Lung (tissue), 12 donors: Measurements from ENCODE around the gene ANKS1B. TPM values are rescaled to one million over a fixed set of nuclear protein-coding genes. Genes with fewer than 3 reads are reported as not detected.

Experiments
- ATAC-seq: fragments of 200-7000 bp; cut with Tn5 transposase; one replicate; pipeline ENCODE4 v1.9.1; 2020; ENCODE audit warnings: moderate number of reproducible peaks; ENCODE audit not compliant: insufficient read depth, low FRiP score
- DNase-seq, 3 donors: peaks; one replicate each; pipeline ENCODE4 v3.0.0-alpha.2; 2013 to 2017
- H3K27ac ChIP-seq, 2 donors: one replicate each; pipeline ENCODE4 v1.5.1; 2013; ENCODE audit warnings: mild to moderate bottlenecking in 2 of 2, moderate library complexity in 2 of 2, control low read depth in 1 of 2, inconsistent platforms in 1 of 2, low read depth in 1 of 2, low read length in 1 of 2
- H3K27me3 ChIP-seq, 3 donors: one replicate each; pipeline ENCODE4 v1.5.1; 2013; ENCODE audit warnings: low read length in 2 of 3; ENCODE audit not compliant: control insufficient read depth in 3 of 3, insufficient read depth in 3 of 3
- H3K36me3 ChIP-seq, 4 donors: one replicate each; pipeline ENCODE4 v1.5.1; 2013; ENCODE audit warnings: low read length in 4 of 4, mild to moderate bottlenecking in 1 of 4, moderate library complexity in 1 of 4; ENCODE audit not compliant: control insufficient read depth in 4 of 4, insufficient read depth in 4 of 4
- H3K4me1 ChIP-seq, 5 donors: one replicate each; pipeline ENCODE4 v1.5.1; 2013; ENCODE audit warnings: low read length in 5 of 5, mild to moderate bottlenecking in 2 of 5, moderate library complexity in 1 of 5; ENCODE audit not compliant: control insufficient read depth in 5 of 5, insufficient read depth in 5 of 5
- H3K4me3 ChIP-seq: one replicate; pipeline ENCODE4 v1.5.1; 2013; ENCODE audit warnings: mild to moderate bottlenecking, control low read depth, moderate library complexity
- H3K9ac ChIP-seq, 2 donors: one replicate each; pipeline ENCODE4 v1.5.1; 2013; ENCODE audit warnings: low read length in 2 of 2, control low read depth in 1 of 2; ENCODE audit not compliant: insufficient read depth in 1 of 2
- H3K9me3 ChIP-seq, 4 donors: one replicate each; pipeline ENCODE4 v1.5.1; 2013; ENCODE audit warnings: low read length in 3 of 4, mild to moderate bottlenecking in 1 of 4, moderate library complexity in 1 of 4; ENCODE audit not compliant: control insufficient read depth in 4 of 4, insufficient read depth in 3 of 4
- CTCF ChIP-seq: IDR thresholded peaks from 2 replicates; pipeline ENCODE4 v1.5.1; 2012; ENCODE audit warnings: mild to moderate bottlenecking; ENCODE audit errors: control extremely low read depth, extremely low read depth
- WGBS, 2 donors: extraction: QIAGEN DNeasy Blood & Tissue Kit; methylation state at CpG; one replicate each; pipeline ENCODE4 v1.1.7; 2013; 5-methylcytosine and 5-hydroxymethylcytosine counted together
- polyA plus RNA-seq, 2 donors: library from polyadenylated mRNA; stranded (reverse); fragments of 200-250 nt; gene quantifications; one replicate each; pipeline ENCODE4 v1.2.1, GENCODE V29; 2013
- total RNA-seq, 2 donors: library from RNA; depleted of rRNA in 1 of 2; stranded (reverse); fragments of >200 nt in 1 of 2; gene quantifications; one replicate each; pipeline ENCODE4 v1.2.1, GENCODE V29; 2014 to 2021
- donor health status: control.
- donor health status: control.
- donor health status: Bipolar disorder and iron deficiency.
- donor health status: healthy.
- donor health status: DM: yes; HTN: yes; CAD: no.

ANKS1B gene
- total and polyA plus RNA-seq, 4 donors, result 0.32 to 10.3 (median 3.7) TPM

DNA sequence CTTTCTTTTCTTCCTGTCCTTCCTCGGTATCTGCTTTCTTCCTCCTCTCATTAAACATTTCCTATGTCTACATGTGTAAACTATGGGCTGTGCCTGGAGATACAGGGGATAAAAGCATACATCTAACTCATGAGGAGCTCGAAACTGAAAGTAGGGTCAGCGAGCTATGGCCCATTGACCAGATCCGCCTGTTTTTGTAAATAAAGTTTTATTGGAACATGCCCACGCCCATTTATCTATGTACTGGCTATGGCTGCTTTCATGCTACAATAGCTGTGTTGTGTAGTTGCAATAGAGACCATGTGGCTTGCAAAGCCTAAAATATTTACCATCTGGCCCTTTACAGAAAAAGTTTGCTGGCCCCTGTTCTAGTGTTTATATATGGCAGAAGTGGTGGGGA, 838.0 kb downstream of the ANKS1B start:
- Histone ChIP-seq H3K27me3 (no peaks in the 10 kb centered on the region), H3K4me3 (no peak overlapping the region), H3K4me1 (peaks cover 0 to 20% (median 0%) of the 10 kb centered on the region in 5 donors), H3K36me3 (no peaks in the 10 kb centered on the region), H3K27ac (no peak overlapping the region), H3K9ac (no peak overlapping the region), H3K9me3 (peaks cover 0 to 2% (median 0%) of the 10 kb centered on the region in 4 donors)
- WGBS, 2 donors, result 74 to 77% methylated on average over 5 of the region's 5 CpGs
- no peak for DNase-seq
- no peak for TF ChIP-seq CTCF
- ATAC-seq, result peak; percentile 21

- H3K36me3 ChIP-seq, result no peaks in the 10 kb centered on the region
- DNase-seq (no peak), ATAC-seq (no peak)
- H3K27ac ChIP-seq, result no peak overlapping the region
- no peak for TF ChIP-seq CTCF
- H3K4me1 ChIP-seq, result peaks cover 0 to 20% (median 0%) of the 10 kb centered on the region in 5 donors
- 40 to 54% methylated on average over 5 of the region's 5 CpGs for WGBS, 2 donors
- no peaks in the 10 kb centered on the region for H3K27me3 ChIP-seq
- no peak overlapping the region for H3K9ac ChIP-seq
- peaks cover 0 to 2% (median 0%) of the 10 kb centered on the region in 4 donors for H3K9me3 ChIP-seq
- no peak overlapping the region for H3K4me3 ChIP-seq
Measured at GRCh38 chr12:99146185-99146584, 838.6 kb downstream of the ANKS1B start.

DNA sequence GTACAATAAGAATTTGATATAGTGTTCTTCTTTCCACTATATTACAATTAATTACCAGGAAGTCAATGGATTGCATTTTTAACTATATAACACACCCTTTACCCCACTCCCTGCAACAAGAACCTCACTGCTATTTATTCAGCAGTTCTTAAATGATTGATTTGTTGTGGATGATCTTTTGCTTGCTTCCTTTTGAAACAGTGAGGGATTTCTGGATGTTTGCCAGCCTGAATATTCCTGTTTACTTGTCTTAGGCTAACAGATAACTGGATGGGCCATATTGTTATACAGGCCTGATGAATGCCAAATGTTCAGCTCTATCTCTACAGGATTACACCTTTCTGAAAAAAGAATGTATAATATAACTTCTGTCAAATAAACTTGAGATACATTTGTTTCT, 842.1 kb downstream of the ANKS1B start:
- no peak overlapping the region for H3K27ac ChIP-seq
- no peak for TF ChIP-seq CTCF

DNA sequence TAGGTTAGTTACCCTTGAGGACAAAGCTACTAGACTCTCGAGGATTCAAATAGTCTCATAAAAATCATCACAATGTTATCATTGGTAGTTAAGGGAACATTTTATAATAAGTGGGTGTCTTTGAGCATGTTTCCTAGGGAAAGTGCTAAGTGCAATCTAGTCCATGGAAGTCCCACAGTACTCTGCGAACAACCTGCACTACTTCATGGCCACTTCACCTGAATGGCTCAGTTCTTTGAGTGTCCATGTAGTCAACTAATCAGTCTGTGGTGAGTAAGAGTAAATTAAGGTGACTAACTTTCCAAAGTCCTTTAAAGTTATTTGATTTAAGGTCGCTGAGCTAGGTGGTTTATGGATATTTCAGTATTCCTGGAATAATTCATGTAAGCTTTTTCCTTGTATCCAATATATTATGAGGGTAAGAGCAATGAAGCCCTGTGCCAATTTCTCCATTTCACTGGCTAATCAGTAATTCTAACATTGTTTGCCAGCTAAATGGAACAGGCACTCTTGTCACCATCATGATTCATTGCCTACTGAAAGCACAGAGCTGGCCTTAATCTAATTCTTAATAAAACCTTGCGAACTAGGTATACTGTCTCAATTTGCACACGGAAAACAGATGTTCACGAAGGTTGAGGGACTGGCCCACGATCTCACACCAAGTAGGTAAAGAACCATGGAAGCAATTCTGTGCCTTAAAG, 844.6 kb downstream of the ANKS1B start:
- H3K9me3 ChIP-seq, result no peaks in the 10 kb centered on the region
- no peak overlapping the region for H3K9ac ChIP-seq
- H3K27me3 ChIP-seq, result no peaks in the 10 kb centered on the region
- H3K27ac ChIP-seq, result no peak overlapping the region
- TF ChIP-seq CTCF, result no peak
- DNase-seq (no peak), ATAC-seq (peak; percentile 41)
- no peaks in the 10 kb centered on the region for H3K36me3 ChIP-seq
- no peak overlapping the region for H3K4me3 ChIP-seq
- peaks cover 0 to 10% (median 0%) of the 10 kb centered on the region in 5 donors for H3K4me1 ChIP-seq
- WGBS, 2 donors, result 83 to 90% methylated on average over 7 of the region's 7 CpGs

More for the DNA sequence above, 842.1 kb downstream of the ANKS1B start:
- Histone ChIP-seq H3K9me3 (peaks cover 0 to 2% (median 0%) of the 10 kb centered on the region in 4 donors), H3K27me3 (no peaks in the 10 kb centered on the region), H3K4me3 (no peak overlapping the region), H3K36me3 (no peaks in the 10 kb centered on the region), H3K9ac (no peak overlapping the region), H3K4me1 (peaks cover 0 to 17% (median 0%) of the 10 kb centered on the region in 5 donors)
- peak in 2 of 3 donors; percentile 82 to 91 for DNase-seq
- no peak for ATAC-seq
